ENCODE measurements around the gene NUDCD2.
"Not testable (repeated sequence)": the region's sequence is repeated elsewhere in the genome, so short reads cannot be mapped to it uniquely, and the experiment has no call there.

DNA sequence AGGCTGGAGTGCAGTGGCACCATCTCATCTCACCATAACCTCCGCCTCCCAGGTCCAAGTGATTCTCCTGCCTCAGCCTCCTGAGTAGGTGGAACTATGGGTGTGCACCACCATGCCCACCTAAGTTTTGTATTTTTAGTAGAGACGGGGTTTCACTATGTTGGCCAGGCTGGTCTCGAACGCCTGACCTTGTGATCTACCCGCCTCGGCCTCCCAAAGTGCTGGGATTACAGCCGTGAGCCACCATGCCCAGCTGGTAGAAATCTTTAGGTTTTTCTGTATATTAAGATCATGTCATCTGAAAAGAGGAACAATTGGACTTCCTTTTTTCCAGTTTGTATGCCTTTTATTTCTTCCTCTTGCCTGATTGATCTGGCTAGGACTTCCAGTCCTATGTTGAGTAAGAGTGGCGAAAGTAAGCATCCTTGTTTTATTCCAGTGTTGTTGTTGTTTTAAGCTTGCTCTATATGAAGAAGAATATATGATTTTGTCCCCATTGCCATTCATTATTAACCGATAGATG, 63.0 kb downstream of the NUDCD2 start:
- TF ChIP-seq, protein P1, sequence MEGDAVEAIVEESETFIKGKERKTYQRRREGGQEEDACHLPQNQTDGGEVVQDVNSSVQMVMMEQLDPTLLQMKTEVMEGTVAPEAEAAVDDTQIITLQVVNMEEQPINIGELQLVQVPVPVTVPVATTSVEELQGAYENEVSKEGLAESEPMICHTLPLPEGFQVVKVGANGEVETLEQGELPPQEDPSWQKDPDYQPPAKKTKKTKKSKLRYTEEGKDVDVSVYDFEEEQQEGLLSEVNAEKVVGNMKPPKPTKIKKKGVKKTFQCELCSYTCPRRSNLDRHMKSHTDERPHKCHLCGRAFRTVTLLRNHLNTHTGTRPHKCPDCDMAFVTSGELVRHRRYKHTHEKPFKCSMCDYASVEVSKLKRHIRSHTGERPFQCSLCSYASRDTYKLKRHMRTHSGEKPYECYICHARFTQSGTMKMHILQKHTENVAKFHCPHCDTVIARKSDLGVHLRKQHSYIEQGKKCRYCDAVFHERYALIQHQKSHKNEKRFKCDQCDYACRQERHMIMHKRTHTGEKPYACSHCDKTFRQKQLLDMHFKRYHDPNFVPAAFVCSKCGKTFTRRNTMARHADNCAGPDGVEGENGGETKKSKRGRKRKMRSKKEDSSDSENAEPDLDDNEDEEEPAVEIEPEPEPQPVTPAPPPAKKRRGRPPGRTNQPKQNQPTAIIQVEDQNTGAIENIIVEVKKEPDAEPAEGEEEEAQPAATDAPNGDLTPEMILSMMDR (conservative IDR thresholded peaks at IDR 0.05 in 1 of 2, IDR thresholded peaks at IDR 0.05 in 1 of 2; ENCODE audit: extremely low read depth in 1 of 2, insufficient read depth in 1 of 2, low read depth in 1 of 2, low read length in 2 of 2), result not testable (repeated sequence)
- not testable (repeated sequence) for TF ChIP-seq EZH2 (IDR thresholded peaks at IDR 0.05; ENCODE audit: borderline replicate concordance, low read length)

Measured in mammary epithelial cell (primary cell).